EL (cell line): ENCODE measurements around the gene AKR1B1.
A peak's percentile ranks its signal among the peaks of the same experiment; 100 is the strongest.

Source experiments
- DNase-seq: peaks from one replicate; pipeline ENCODE4 v3.0.0-alpha.2; 2016

AKR1B1 gene

GRCh38 chr7:134468475-134468874 is 9.6 kb upstream of the AKR1B1 start:
- DNase-seq, result no peak

- no peak for DNase-seq
These were observed 9.2 kb upstream of the AKR1B1 start for GRCh38 chr7:134468054-134468453.

- no peak for DNase-seq
These were observed 6.6 kb upstream of the AKR1B1 start for GRCh38 chr7:134465491-134465890.

GRCh38 chr7:134464496-134464895 is 5.6 kb upstream of the AKR1B1 start:
- DNase-seq, result no peak

- no peak for DNase-seq
These were observed 4.9 kb upstream of the AKR1B1 start for GRCh38 chr7:134463751-134464150.

- peak; percentile 89 for DNase-seq
These were observed 3.5 kb upstream of the AKR1B1 start for GRCh38 chr7:134462337-134462925.

- no peak for DNase-seq
These were observed 3.0 kb upstream of the AKR1B1 start for GRCh38 chr7:134461916-134462315.

- no peak for DNase-seq
These were observed 1.1 kb upstream of the AKR1B1 start for GRCh38 chr7:134459981-134460380.

- DNase-seq, result peak; percentile 64
These were observed 527 bp downstream of the AKR1B1 start for GRCh38 chr7:134458341-134458805.

GRCh38 chr7:134457210-134457609 is 1.7 kb downstream of the AKR1B1 start:
- DNase-seq, result no peak

- no peak for DNase-seq
These were observed 4.6 kb downstream of the AKR1B1 start for GRCh38 chr7:134454277-134454676.

- DNase-seq, result no peak
These were observed 5.4 kb downstream of the AKR1B1 start for GRCh38 chr7:134453518-134453917.

GRCh38 chr7:134452991-134453473 is 5.9 kb downstream of the AKR1B1 start:
- DNase-seq, result no peak

- DNase-seq, result no peak
These were observed 6.5 kb downstream of the AKR1B1 start for GRCh38 chr7:134452419-134452838.

- no peak for DNase-seq
These were observed 7.2 kb downstream of the AKR1B1 start for GRCh38 chr7:134451656-134452055.

GRCh38 chr7:134450294-134451000 is 8.5 kb downstream of the AKR1B1 start:
- no peak for DNase-seq

- peak; percentile 44 for DNase-seq
These were observed 9.2 kb downstream of the AKR1B1 start for GRCh38 chr7:134449680-134450079.

GRCh38 chr7:134448356-134449229 is 10.3 kb downstream of the AKR1B1 start:
- DNase-seq, result peak; percentile 88

GRCh38 chr7:134447383-134447782 is 11.5 kb downstream of the AKR1B1 start:
- no peak for DNase-seq

GRCh38 chr7:134446923-134447322 is 12.0 kb downstream of the AKR1B1 start:
- DNase-seq, result no peak

GRCh38 chr7:134446446-134446845 is 12.5 kb downstream of the AKR1B1 start:
- no peak for DNase-seq

GRCh38 chr7:134444961-134445315 is 14.0 kb downstream of the AKR1B1 start:
- no peak for DNase-seq

GRCh38 chr7:134444198-134444960 is 14.5 kb downstream of the AKR1B1 start:
- DNase-seq, result no peak
